Lung (tissue), 12 donors: Measurements from ENCODE around the gene ARPC4. TPM values are rescaled to one million over a fixed set of nuclear protein-coding genes. Genes with fewer than 3 reads are reported as not detected.

Experiments used
- ATAC-seq: fragments of 200-7000 bp; cut with Tn5 transposase; one replicate; pipeline ENCODE4 v1.9.1; 2020; ENCODE audit warnings: moderate number of reproducible peaks; ENCODE audit not compliant: insufficient read depth, low FRiP score
- DNase-seq, 3 donors: peaks; one replicate each; pipeline ENCODE4 v3.0.0-alpha.2; 2013 to 2017
- H3K27ac ChIP-seq, 2 donors: one replicate each; pipeline ENCODE4 v1.5.1; 2013; ENCODE audit warnings: mild to moderate bottlenecking in 2 of 2, moderate library complexity in 2 of 2, control low read depth in 1 of 2, inconsistent platforms in 1 of 2, low read depth in 1 of 2, low read length in 1 of 2
- H3K27me3 ChIP-seq, 3 donors: one replicate each; pipeline ENCODE4 v1.5.1; 2013; ENCODE audit warnings: low read length in 2 of 3; ENCODE audit not compliant: control insufficient read depth in 3 of 3, insufficient read depth in 3 of 3
- H3K36me3 ChIP-seq, 4 donors: one replicate each; pipeline ENCODE4 v1.5.1; 2013; ENCODE audit warnings: low read length in 4 of 4, mild to moderate bottlenecking in 1 of 4, moderate library complexity in 1 of 4; ENCODE audit not compliant: control insufficient read depth in 4 of 4, insufficient read depth in 4 of 4
- H3K4me1 ChIP-seq, 5 donors: one replicate each; pipeline ENCODE4 v1.5.1; 2013; ENCODE audit warnings: low read length in 5 of 5, mild to moderate bottlenecking in 2 of 5, moderate library complexity in 1 of 5; ENCODE audit not compliant: control insufficient read depth in 5 of 5, insufficient read depth in 5 of 5
- H3K4me3 ChIP-seq: one replicate; pipeline ENCODE4 v1.5.1; 2013; ENCODE audit warnings: mild to moderate bottlenecking, control low read depth, moderate library complexity
- H3K9ac ChIP-seq, 2 donors: one replicate each; pipeline ENCODE4 v1.5.1; 2013; ENCODE audit warnings: low read length in 2 of 2, control low read depth in 1 of 2; ENCODE audit not compliant: insufficient read depth in 1 of 2
- H3K9me3 ChIP-seq, 4 donors: one replicate each; pipeline ENCODE4 v1.5.1; 2013; ENCODE audit warnings: low read length in 3 of 4, mild to moderate bottlenecking in 1 of 4, moderate library complexity in 1 of 4; ENCODE audit not compliant: control insufficient read depth in 4 of 4, insufficient read depth in 3 of 4
- CTCF ChIP-seq: IDR thresholded peaks from 2 replicates; pipeline ENCODE4 v1.5.1; 2012; ENCODE audit warnings: mild to moderate bottlenecking; ENCODE audit errors: control extremely low read depth, extremely low read depth
- WGBS, 2 donors: extraction: QIAGEN DNeasy Blood & Tissue Kit; methylation state at CpG; one replicate each; pipeline ENCODE4 v1.1.7; 2013; 5-methylcytosine and 5-hydroxymethylcytosine counted together
- polyA plus RNA-seq, 2 donors: library from polyadenylated mRNA; stranded (reverse); fragments of 200-250 nt; gene quantifications; one replicate each; pipeline ENCODE4 v1.2.1, GENCODE V29; 2013
- total RNA-seq, 2 donors: library from RNA; depleted of rRNA in 1 of 2; stranded (reverse); fragments of >200 nt in 1 of 2; gene quantifications; one replicate each; pipeline ENCODE4 v1.2.1, GENCODE V29; 2014 to 2021
- donor health status: control.
- donor health status: control.
- donor health status: Bipolar disorder and iron deficiency.
- donor health status: healthy.
- donor health status: DM: yes; HTN: yes; CAD: no.

The ARPC4 gene
- total and polyA plus RNA-seq, 4 donors, result 74.9 to 239 (median 129) TPM

GRCh38 chr3:9806688-9807589 lies 14.1 kb downstream of the ARPC4 start:
- H3K36me3 ChIP-seq, result peaks cover 17 to 39% (median 22%) of the 10 kb centered on the region in 4 donors
- WGBS, 2 donors, result 96% methylated on average over 7 of the region's 7 CpGs
- no peak for DNase-seq
- H3K4me1 ChIP-seq, result peaks cover 0 to 16% (median 5%) of the 10 kb centered on the region in 5 donors
- no peaks in the 10 kb centered on the region for H3K9me3 ChIP-seq
- no peak overlapping the region for H3K27ac ChIP-seq
- H3K27me3 ChIP-seq, result no peaks in the 10 kb centered on the region
- ATAC-seq, result no peak
- no peak overlapping the region for H3K4me3 ChIP-seq
- TF ChIP-seq CTCF, result no peak
- no peak overlapping the region for H3K9ac ChIP-seq

DNA sequence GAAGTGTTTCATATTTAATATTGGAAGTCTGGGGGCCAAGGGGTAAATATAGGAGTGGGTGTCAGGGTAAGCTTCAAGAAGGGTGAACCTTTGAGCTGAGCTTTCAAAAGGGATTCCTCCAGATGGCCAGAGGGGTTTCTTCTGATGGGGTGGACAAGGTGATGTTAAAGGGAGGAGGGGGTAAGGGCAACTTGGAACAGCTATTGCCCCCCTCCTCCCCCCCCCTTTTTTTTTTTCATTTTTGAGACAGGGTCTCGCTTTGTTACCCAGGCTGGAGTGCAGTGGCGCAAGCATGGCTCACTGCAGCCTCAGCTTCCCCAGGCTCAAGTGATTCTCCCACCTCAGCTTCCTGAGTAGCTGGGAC lies 15.1 kb downstream of the ARPC4 start:
- 61 to 92% methylated on average over 2 of the region's 2 CpGs for WGBS, 2 donors
- no peaks in the 10 kb centered on the region for H3K9me3 ChIP-seq
- no peak overlapping the region for H3K9ac ChIP-seq
- H3K36me3 ChIP-seq, result peaks cover 19 to 38% (median 22%) of the 10 kb centered on the region in 4 donors
- no peak for TF ChIP-seq CTCF
- no peak for DNase-seq
- H3K4me1 ChIP-seq, result peaks cover 0 to 16% (median 5%) of the 10 kb centered on the region in 5 donors
- no peak overlapping the region for H3K27ac ChIP-seq
- H3K4me3 ChIP-seq, result no peak overlapping the region
- no peaks in the 10 kb centered on the region for H3K27me3 ChIP-seq
- ATAC-seq, result no peak

DNA sequence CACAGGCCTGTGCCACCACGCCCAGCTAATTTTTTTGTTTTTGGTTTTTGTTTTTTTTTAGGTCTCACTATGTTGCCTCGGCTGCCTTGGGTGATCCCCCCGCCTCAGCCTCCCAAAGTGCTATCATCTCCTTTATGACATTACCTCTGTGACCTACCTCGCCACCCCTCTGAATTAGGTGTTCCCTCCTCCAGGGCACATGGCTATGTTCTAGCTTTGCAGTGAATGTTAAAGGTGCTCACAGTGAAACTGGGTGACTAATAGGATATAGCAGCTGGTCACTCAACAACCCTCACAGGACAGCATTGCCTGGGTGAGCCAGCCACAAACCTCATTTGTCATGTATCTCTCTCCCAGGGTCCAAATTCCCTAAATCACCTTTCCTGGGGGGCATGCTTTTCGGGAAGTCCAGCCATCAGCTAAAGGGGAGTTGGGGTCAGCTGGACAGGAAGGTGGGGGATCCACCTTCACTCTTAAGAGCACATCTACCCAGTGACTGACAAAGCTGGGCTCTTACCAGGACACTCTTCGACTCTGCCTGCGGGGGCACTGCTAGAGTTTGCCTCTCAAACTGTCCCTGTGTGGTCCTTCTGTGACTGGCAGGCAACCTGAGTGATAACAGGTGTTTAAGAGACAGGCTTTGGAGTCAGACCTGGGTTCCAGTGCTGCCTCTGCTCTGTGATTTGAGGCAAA lies 15.6 kb downstream of the ARPC4 start:
- no peak for TF ChIP-seq CTCF
- Histone ChIP-seq H3K9me3 (no peaks in the 10 kb centered on the region), H3K27ac (peak overlapping the region; percentile 91), H3K9ac (no peak overlapping the region), H3K27me3 (no peaks in the 10 kb centered on the region), H3K36me3 (peaks cover 15 to 33% (median 22%) of the 10 kb centered on the region in 4 donors), H3K4me1 (peaks cover 0 to 16% (median 5%) of the 10 kb centered on the region in 5 donors), H3K4me3 (no peak overlapping the region)
- DNase-seq (no peak), ATAC-seq (no peak)
- WGBS, 2 donors, result 60 to 79% methylated on average over 7 of the region's 7 CpGs
